HFFc6 (cell line): ENCODE data around the gene EIPR1. TPM values are rescaled to one million over a fixed set of nuclear protein-coding genes. Genes with fewer than 3 reads are reported as not detected.

Experiments used
- DNase-seq: peaks from one replicate; pipeline ENCODE4 v3.0.0-alpha.2; 2018
- H3K27ac Mint-ChIP-seq: 2 replicates; pipeline ENCODE4 v1.8.0; 2020; ENCODE audit warnings: mild to moderate bottlenecking, mixed read lengths
- H3K27me3 Mint-ChIP-seq: 2 replicates; pipeline ENCODE4 v1.8.0; 2021; ENCODE audit warnings: mild to moderate bottlenecking, moderate library complexity, mixed read lengths; ENCODE audit not compliant: insufficient read depth
- H3K36me3 Mint-ChIP-seq: 2 replicates; pipeline ENCODE4 v1.8.0; 2021; ENCODE audit warnings: low read depth, mixed read lengths
- H3K4me1 Mint-ChIP-seq: 2 replicates; pipeline ENCODE4 v1.8.0; 2020; ENCODE audit warnings: low read depth, mixed read lengths
- H3K4me3 Mint-ChIP-seq: 2 replicates; pipeline ENCODE4 v1.8.0; 2020; ENCODE audit warnings: mild to moderate bottlenecking, moderate library complexity, mixed read lengths
- H3K9me3 Mint-ChIP-seq: 2 replicates; pipeline ENCODE4 v1.8.0; 2020; ENCODE audit warnings: mild to moderate bottlenecking, mixed read lengths
- total RNA-seq, 6 experiments: library from RNA; stranded (reverse); fragmentation: NEBNext Ultra II Directional; extraction: Animal tissue kit (Norgen Biotek cat#: 25700); gene quantifications; 2 replicates in 1 of 6; 3 replicates in 5 of 6; pipeline ENCODE4 v1.2.3, GENCODE V29; 2021
- TF ChIP-seq, protein P1 (sequence below): fragments of 200-600 bp; sonication (generic); IDR thresholded peaks from 2 replicates; pipeline ENCODE4 v1.5.0; 2021; ENCODE audit warnings: antibody characterized with exemption, mild to moderate bottlenecking

The EIPR1 gene
- total RNA-seq, 6 experiments from 2014 or later = 26.6 to 30.9 (median 28.8) TPM

DNA sequence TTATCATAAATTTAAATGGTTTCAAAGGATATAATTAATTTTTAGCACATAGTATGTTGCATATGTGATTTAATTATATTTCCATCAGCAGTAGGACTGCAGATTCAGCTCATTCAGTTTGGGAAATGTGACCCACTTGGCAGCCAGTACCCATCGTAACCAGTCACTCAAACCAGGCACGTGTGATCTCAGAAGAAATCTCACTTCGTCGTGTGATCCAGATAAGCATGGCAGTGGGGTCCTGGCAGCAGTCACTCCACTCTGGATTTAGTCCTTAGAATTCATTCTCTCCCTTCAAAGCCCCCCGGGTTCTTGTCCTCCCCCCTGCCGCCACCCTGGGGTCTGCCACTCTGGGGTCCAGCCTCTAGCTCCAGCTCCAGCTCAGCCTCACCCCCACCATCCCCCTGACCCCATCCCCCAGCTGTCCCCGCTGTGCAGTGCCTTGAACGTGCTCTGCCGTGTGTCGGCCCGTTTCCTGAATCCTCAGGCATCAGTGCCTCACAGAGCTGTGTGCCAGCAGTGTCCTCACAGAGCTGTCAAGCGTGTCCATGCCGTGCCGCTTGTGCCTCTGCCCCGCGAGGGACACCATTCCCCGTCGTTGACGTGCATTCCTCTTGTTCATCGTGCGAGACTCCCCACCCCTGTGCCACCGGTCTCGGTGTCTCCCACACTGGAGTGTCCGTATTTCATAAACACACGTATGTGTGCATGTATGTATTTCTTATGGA, 36.7 kb upstream of the EIPR1 start:
- no peak overlapping the region for H3K27ac Mint-ChIP-seq
- H3K9me3 Mint-ChIP-seq = no peaks in the 10 kb centered on the region
- DNase-seq = no peak
- H3K4me3 Mint-ChIP-seq = no peak overlapping the region
- H3K36me3 Mint-ChIP-seq = peaks cover 5% of the 10 kb centered on the region; the same call in 1 of the 2 replicates
- no peaks in the 10 kb centered on the region for H3K27me3 Mint-ChIP-seq
- TF ChIP-seq, protein P1, sequence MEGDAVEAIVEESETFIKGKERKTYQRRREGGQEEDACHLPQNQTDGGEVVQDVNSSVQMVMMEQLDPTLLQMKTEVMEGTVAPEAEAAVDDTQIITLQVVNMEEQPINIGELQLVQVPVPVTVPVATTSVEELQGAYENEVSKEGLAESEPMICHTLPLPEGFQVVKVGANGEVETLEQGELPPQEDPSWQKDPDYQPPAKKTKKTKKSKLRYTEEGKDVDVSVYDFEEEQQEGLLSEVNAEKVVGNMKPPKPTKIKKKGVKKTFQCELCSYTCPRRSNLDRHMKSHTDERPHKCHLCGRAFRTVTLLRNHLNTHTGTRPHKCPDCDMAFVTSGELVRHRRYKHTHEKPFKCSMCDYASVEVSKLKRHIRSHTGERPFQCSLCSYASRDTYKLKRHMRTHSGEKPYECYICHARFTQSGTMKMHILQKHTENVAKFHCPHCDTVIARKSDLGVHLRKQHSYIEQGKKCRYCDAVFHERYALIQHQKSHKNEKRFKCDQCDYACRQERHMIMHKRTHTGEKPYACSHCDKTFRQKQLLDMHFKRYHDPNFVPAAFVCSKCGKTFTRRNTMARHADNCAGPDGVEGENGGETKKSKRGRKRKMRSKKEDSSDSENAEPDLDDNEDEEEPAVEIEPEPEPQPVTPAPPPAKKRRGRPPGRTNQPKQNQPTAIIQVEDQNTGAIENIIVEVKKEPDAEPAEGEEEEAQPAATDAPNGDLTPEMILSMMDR = no peak
- H3K4me1 Mint-ChIP-seq = no peaks in the 10 kb centered on the region

DNA sequence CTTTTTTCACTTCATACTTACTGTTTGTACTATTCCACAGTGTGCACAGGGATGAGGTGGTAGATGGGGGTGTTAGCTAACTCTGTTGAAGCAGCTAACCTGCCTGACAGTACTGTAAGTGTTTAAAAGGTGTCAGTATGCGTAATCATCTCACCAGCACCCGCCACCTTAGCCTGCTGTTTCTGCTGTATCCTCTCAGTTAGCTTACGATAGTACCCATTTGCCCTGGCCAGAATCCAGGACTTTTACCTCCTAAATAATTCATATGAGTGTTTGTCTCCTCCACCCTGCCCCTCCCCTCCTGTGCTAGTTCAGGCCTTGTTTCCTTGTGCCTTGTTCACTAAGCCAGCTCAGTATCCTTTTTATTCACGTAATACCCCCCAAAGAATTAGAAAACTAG, 36.1 kb upstream of the EIPR1 start:
- H3K9me3 Mint-ChIP-seq = no peaks in the 10 kb centered on the region
- no peak overlapping the region for H3K4me3 Mint-ChIP-seq
- H3K4me1 Mint-ChIP-seq = no peaks in the 10 kb centered on the region
- TF ChIP-seq, protein P1 = no peak
- peaks cover 5% of the 10 kb centered on the region; the same call in 1 of the 2 replicates for H3K36me3 Mint-ChIP-seq
- DNase-seq = no peak
- H3K27me3 Mint-ChIP-seq = no peaks in the 10 kb centered on the region
- no peak overlapping the region for H3K27ac Mint-ChIP-seq

DNA sequence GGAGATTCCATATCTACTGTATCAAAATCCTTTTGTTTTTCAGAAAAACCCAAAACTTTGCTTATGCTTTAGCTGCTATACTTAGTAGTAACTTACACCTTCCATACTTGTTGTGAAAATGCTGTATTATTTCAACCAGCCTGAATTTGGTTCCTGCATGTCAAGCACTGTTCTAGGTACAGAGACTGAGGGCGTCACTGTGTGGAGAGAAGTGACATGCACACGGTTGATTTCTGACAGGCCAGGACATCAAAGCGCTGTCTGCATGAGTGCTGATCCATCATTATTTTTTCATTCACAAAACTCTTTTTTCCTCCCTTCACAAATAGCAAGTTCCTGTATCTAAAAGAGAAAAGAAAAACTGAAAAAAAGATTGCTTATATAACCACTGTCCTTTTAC, 33.5 kb upstream of the EIPR1 start:
- Mint-ChIP-seq H3K36me3 (peaks cover 5% of the 10 kb centered on the region; the same call in 1 of the 2 replicates), H3K9me3 (no peaks in the 10 kb centered on the region), H3K4me3 (no peak overlapping the region), H3K27ac (no peak overlapping the region), H3K27me3 (no peaks in the 10 kb centered on the region), H3K4me1 (no peaks in the 10 kb centered on the region)
- DNase-seq = no peak
- TF ChIP-seq, protein P1 = no peak

DNA sequence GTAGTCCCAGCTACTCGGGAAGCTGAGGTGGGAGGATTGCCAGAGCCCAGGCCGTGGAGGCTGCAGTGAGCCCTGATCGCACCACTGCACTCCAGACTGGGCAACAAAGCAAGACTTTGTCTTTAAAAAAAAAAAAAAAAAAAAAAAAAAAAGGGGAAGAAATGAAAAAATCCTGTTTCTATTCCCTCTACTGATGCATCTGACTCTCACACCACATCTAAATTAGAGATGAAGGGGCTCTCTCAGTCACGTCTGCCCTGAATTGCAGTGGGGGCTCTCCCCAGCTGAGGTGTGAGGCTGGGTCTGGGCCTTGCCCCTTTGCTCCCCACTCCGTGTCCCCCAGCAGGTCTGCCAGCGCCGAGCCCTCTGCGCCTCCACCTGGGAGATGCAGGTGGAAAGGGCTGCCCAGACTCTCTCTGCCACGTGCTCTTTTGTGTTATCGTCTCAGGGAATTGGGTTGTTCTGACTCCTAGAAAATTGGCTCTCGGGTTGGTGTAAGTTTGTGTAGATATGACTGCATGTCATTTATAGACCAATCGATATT, 32.1 kb upstream of the EIPR1 start:
- Mint-ChIP-seq H3K36me3 (peaks cover 3% of the 10 kb centered on the region; the same call in 1 of the 2 replicates), H3K4me1 (no peaks in the 10 kb centered on the region), H3K4me3 (no peak overlapping the region), H3K27me3 (no peaks in the 10 kb centered on the region), H3K9me3 (no peaks in the 10 kb centered on the region), H3K27ac (no peak overlapping the region)
- DNase-seq = no peak
- TF ChIP-seq, protein P1 = no peak

DNA sequence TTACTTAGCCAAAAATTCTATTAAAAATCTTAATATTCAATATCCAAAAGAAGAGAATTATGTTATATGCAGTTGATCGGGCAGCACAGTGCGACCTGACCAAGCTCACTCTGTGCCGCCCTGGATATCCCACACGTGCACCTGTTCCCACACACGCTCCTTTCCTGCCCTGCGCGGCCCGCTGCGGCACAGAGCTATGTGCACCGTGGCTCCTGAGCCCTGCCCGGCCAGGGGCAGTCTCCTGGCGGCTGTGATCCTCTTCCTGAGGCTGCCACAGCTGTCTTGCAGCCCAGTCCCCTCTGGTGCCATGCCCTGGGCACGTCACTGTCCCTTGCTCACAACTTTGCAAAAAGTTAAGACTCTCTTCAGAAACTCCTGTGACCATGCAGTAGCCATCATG, 31.2 kb upstream of the EIPR1 start:
- Mint-ChIP-seq H3K27me3 (no peaks in the 10 kb centered on the region), H3K4me1 (no peaks in the 10 kb centered on the region), H3K36me3 (peaks cover 5% of the 10 kb centered on the region), H3K4me3 (no peak overlapping the region), H3K27ac (no peak overlapping the region), H3K9me3 (no peaks in the 10 kb centered on the region)
- TF ChIP-seq, protein P1 = no peak
- no peak for DNase-seq
